NCI-H748 treated with DMSO at 0.1 percent for 48 hours (cell line): ENCODE measurements around the gene PTPRJ.

Source experiments
- DNase-seq: peaks from one replicate; lab custom pipeline; 2025; lab: John Stamatoyannopoulos, UW

PTPRJ gene

DNA sequence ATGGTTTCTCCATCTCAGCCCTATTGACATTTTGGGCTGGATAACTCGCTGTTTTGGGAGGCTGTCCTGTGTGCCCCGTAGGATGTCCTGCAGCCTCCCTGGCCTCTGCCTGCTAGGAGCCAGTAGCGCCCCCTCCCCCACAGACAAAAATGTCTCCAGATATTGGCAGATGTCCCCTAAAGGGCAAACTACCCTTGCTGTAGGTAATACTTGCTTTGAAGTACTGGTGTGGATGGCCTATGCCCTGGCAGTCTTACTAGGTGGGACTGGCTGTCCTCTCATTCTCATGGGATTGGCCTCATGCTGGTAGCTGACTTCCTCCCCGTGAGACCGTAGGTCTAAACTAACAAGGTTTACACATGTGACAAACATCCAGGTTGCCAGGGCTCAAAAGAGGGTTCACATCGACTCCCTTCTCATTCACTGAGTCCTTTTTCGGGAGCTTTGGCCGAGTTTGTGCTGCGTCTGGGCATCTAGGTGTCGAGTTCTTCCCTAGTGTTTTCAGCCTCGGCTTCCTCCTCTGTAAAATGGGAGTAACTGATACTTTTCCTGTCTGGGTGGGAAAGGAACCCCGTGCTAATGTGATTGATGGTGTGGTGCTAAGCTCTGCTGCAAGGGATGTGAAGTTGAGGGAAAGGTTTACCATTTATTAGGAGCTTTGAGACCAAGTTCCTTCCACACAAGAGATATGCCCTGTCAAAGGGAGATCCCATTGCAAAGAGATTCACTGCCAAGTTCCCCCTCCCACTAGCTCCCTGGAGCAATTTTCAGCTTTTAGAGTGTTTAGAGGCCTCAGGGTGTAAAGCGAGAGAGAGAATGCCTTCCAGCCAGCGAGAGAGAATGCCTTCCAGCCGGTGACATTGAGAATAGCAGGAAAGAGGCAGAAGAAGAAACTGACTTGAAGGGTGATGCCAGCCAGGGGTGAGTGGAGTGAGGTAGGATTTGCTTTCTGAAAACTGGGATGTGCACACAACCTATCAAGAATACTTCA is 17.0 kb downstream of the PTPRJ start:
- no peak for DNase-seq

DNA sequence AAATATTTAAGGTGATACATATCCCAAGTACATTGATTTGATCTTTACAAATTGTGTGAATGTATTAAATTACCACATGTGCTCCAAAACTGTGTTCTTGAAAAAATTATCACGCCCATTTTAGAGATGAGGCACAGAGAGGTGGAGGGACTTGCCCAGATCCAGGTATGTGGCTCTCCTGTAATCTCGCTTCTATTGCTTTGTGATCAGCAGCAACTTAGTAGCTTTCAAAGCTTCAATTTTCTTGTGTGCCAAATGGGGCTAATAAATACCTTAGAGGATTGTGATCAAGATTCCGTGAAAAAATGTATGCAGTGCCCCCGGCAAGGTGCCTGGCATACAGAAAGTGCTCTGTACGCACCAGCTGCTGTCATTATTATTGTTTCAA is 18.0 kb downstream of the PTPRJ start:
- no peak for DNase-seq

- DNase-seq, result no peak
Measured at GRCh38 chr11:47998733-47999359, 18.5 kb downstream of the PTPRJ start.

- no peak for DNase-seq
Measured at GRCh38 chr11:48000432-48000831, 20.1 kb downstream of the PTPRJ start.

DNA sequence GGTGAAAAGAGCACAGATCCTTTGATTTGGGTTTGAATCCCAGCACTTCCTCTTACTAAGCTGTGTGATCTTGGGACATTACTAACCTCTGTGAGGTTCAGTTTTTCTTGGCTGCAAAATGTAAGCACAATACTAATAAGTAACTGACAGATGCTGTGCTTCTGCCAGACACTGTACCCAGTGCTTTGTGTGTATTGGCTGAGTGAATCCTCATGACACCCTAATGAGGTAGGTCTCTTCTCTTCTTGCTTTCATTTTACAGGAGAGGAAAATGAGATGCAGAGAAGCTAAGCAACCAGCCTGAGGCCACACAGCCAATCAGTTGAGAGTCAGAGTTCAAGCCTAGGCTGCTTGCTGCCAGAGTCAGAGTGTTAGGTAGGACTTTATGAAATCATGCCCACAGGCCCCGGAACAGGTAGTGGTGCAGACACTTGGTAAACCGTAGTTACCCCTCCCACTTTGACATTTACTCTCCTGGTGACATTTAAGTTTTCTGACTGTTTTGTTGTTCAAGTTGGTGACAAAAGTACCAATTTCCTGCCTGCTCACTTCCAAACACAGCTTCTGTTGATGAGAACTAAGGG is 21.2 kb downstream of the PTPRJ start:
- no peak for DNase-seq

DNA sequence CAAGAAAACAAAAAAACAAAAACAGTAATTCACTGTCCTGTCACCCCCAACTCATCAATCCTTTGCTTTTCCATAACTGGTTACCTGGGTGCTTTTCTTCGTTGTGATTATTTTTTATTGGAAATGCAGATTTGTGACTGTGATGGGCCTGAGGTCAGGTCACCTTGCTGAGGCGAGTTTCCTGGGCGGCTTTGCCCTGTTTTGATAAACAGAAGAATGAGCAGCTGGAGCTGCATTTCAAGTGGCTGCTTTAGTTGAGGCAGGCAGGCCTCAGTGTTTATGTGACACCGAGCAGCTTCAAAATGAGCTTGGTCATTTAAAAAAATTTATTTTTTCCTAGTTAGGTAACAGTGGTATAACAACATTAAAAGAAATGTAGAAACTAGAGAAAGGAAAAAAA is 22.2 kb downstream of the PTPRJ start:
- DNase-seq, result no peak

DNA sequence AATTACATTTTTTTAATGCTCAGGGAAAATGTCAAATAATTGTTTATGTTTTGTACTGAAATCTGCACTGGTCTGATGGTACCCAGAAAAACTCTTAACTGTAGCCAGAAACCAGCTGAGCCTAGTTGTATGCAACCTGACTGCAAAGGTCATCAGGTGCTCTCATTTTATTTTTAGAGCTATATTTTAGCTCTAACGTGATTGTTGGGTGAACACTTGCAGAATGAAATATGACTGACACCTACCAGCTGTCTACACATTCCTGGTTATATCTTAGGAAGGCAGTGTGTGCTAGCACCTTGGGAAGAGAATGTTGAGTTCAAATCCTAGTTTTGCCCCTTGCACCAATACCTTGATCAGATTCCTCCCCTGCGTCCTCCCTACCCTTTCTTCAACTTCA is 23.6 kb downstream of the PTPRJ start:
- DNase-seq, result no peak

GRCh38 chr11:48004456-48004855 is 24.1 kb downstream of the PTPRJ start:
- no peak for DNase-seq

DNA sequence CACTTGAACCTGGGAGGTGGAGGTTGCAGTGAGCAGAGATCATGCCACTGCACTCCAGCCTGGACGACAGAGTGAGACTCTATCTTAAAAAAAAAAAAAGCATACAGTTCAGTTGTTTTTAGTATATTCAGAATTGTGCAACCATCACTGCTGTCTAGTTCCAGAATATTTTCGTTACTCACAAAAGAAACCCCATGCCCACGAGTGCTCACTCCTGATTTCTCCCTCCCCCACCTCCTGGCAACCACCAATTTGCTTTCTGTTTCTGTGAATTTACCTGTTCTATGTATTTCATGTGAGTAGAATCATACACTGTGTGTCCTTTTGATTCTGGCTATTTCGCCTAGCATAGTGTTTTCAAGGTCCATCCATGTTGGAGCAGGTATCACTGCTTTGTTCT is 24.8 kb downstream of the PTPRJ start:
- DNase-seq, result no peak

DNA sequence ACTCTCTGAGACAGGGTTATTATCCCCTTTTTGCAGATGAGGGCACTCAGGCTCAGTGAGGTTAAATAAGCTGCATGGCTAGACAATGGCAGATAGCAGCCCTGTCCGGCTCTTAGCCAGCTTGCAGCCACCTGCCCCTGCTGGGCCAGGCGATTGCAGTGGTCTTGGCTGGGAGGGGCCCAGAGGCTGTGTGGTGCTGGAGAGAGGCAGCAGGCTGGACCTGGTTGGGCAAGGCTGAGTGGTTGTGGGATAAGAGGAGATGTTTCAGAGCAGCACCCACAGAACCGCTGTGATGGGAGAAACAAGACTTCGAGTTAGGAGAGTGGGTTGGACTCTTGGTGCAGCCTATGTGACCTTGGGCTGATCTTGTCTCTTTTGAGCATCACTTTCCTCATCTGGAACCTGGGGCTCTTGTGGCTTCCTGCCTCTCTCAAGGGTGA is 25.5 kb downstream of the PTPRJ start:
- DNase-seq, result no peak

GRCh38 chr11:48006301-48006992 is 26.1 kb downstream of the PTPRJ start:
- DNase-seq, result no peak

- no peak for DNase-seq
Measured at GRCh38 chr11:48007677-48008076, 27.3 kb downstream of the PTPRJ start.

DNA sequence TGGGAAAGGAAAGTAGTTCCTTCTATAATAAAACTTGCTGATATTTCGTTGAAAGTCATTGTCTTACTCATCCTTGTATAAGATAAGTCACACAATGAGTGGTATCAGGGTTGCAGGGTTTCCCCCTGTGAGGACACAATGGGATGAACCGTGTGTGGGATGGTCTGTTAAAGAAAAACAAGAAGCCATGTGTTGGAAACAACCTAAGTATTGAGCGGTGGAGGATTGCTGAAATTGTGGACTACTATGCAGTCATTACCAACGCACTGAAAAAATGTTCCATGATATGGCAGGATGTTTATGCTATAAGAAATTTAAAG is 28.6 kb downstream of the PTPRJ start:
- no peak for DNase-seq

DNA sequence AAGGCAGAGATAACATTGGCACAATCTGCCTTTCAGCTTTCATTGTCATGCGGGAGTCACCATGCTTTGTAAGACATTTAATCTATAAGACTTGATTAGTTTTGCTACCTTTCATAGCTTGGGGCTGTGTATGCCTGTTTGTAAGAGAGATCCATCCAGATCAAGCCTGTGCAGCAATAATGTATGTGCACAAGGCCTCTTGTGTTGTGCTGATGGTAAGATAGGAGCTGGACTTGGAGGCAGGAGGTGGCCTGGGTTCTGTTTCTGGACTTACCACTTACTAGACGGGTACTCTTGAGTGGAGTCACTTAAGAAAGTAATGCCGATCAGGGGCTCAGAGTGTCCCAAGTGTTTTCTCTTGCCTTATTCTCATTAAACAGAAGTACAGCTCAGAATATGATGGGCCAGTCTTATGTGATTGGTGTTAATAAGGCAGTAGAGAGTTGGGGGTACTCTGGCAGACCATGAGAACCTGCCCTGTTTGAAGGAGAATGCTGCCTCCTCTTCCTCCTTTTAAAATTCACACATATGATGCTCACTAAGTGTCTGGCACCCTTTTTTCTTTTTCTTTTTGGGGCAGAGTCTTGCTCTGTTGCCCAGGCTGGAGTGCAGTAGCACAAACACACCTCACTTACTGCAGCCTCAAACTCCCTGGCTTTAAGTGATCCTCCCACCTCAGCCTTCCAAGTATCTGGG is 30.9 kb downstream of the PTPRJ start:
- no peak for DNase-seq

- DNase-seq, result no peak
Measured at GRCh38 chr11:48011798-48012391, 31.5 kb downstream of the PTPRJ start.

GRCh38 chr11:48013269-48013901 is 33.0 kb downstream of the PTPRJ start:
- no peak for DNase-seq

DNA sequence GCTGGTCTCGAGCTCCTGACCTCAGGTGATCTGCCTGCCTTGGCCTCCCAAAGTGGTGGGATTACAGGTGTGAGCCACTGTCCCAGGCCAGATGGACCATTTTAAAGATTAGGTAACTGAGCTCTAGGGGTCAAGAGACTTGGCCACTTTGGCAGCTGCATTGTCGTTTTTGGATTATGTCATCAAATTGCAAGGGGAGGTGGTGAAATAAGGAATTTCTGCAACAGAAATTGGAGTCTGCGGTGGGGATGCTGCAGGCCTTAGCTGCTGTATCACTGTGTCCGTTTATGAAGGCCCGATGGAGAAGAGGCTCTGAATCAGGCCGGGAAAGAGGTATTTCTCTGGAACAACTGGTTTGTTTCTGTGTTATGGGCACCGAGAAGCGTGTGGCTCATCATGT is 34.6 kb downstream of the PTPRJ start:
- no peak for DNase-seq

- no peak for DNase-seq
Measured at GRCh38 chr11:48017105-48017830, 36.9 kb downstream of the PTPRJ start.

GRCh38 chr11:48017831-48018527 is 37.6 kb downstream of the PTPRJ start:
- no peak for DNase-seq
